ENCODE measurements around the gene RAB36. TPM values are rescaled to one million over a fixed set of nuclear protein-coding genes. Genes with fewer than 3 reads are reported as not detected.

RAB36 gene
- polyA plus RNA-seq, 3 donors = 0.37 to 0.78 (median 0.49) TPM

- H3K36me3 ChIP-seq (replicated peaks in 1 of 2; ENCODE audit: control insufficient read depth in 1 of 2, insufficient read depth in 2 of 2, low read length in 2 of 2) = no peaks in the 10 kb centered on the region
- intact Hi-C loops (cut with micrococcal nuclease) = no loop called here
- H3K4me1 Mint-ChIP-seq = no peaks in the 10 kb centered on the region
- H3K9ac ChIP-seq (ENCODE audit: insufficient read depth, low read length, poor library complexity, severe bottlenecking) = no peak overlapping the region
- H3K9me3 Mint-ChIP-seq = peaks cover 0 to 4% (median 2%) of the 10 kb centered on the region in 7 donors
- no peaks in the 10 kb centered on the region for H3K4me1 ChIP-seq (ENCODE audit: control insufficient read depth in 1 of 2, insufficient read depth in 2 of 2, low read length in 2 of 2)
- H3K4me3 Mint-ChIP-seq = no peak overlapping the region
- H3K4me3 ChIP-seq (replicated peaks in 1 of 3; ENCODE audit: low read depth in 2 of 3, low read length in 3 of 3) = no peak overlapping the region
- H4K20me1 ChIP-seq (ENCODE audit: insufficient read depth, low read length) = no peaks in the 10 kb centered on the region
- 88% methylated on average over 8 of the region's 9 CpGs for WGBS (ENCODE audit: insufficient coverage)
- no peaks in the 10 kb centered on the region for H3K9me3 ChIP-seq (replicated peaks in 1 of 2; ENCODE audit: control insufficient read depth in 1 of 2, insufficient read depth in 1 of 2, low read length in 2 of 2)
- H3K36me3 Mint-ChIP-seq = no peaks in the 10 kb centered on the region
- TF ChIP-seq CTCF (IDR thresholded peaks at IDR 0.05) = no peak
- no peaks in the 10 kb centered on the region for H3K79me2 ChIP-seq (ENCODE audit: insufficient read depth, low read length)
- peaks cover 2 to 5% (median 2%) of the 10 kb centered on the region in 3 donors for H3K27me3 Mint-ChIP-seq (ENCODE audit: low read depth in 3 of 3)
- no peak overlapping the region for H2AFZ ChIP-seq (ENCODE audit: insufficient read depth, low read depth, low read length, poor library complexity, severe bottlenecking)
- no peaks in the 10 kb centered on the region for H3K27me3 ChIP-seq (ENCODE audit: control insufficient read depth in 2 of 2, insufficient read depth in 2 of 2, low read length in 2 of 2)
- H3K27ac Mint-ChIP-seq = no peak overlapping the region
- no peak for DNase-seq
- no peak overlapping the region for H3K4me2 ChIP-seq (replicated peaks; ENCODE audit: extremely low read depth, low read length, poor library complexity, severe bottlenecking)
- no peak overlapping the region for H3K27ac ChIP-seq (ENCODE audit: low read depth in 1 of 2, low read length in 2 of 2)
These were observed 23.2 kb downstream of the RAB36 start for GRCh38 chr22:23168391-23169042.

- Histone ChIP-seq H3K27me3 (ENCODE audit: control insufficient read depth in 2 of 2, insufficient read depth in 2 of 2, low read length in 2 of 2) (no peaks in the 10 kb centered on the region), H3K79me2 (ENCODE audit: insufficient read depth, low read length) (no peaks in the 10 kb centered on the region), H3K4me1 (ENCODE audit: control insufficient read depth in 1 of 2, insufficient read depth in 2 of 2, low read length in 2 of 2) (no peaks in the 10 kb centered on the region), H3K4me2 (replicated peaks; ENCODE audit: extremely low read depth, low read length, poor library complexity, severe bottlenecking) (no peak overlapping the region), H3K4me3 (replicated peaks in 1 of 3; ENCODE audit: low read depth in 2 of 3, low read length in 3 of 3) (no peak overlapping the region), H3K9me3 (replicated peaks in 1 of 2; ENCODE audit: control insufficient read depth in 1 of 2, insufficient read depth in 1 of 2, low read length in 2 of 2) (no peaks in the 10 kb centered on the region), H3K36me3 (replicated peaks in 1 of 2; ENCODE audit: control insufficient read depth in 1 of 2, insufficient read depth in 2 of 2, low read length in 2 of 2) (no peaks in the 10 kb centered on the region), H2AFZ (ENCODE audit: insufficient read depth, low read depth, low read length, poor library complexity, severe bottlenecking) (no peak overlapping the region), H4K20me1 (ENCODE audit: insufficient read depth, low read length) (no peaks in the 10 kb centered on the region), H3K27ac (ENCODE audit: low read depth in 1 of 2, low read length in 2 of 2) (no peak overlapping the region), H3K9ac (ENCODE audit: insufficient read depth, low read length, poor library complexity, severe bottlenecking) (no peak overlapping the region)
- intact Hi-C loops (cut with micrococcal nuclease) = no loop called here
- no peak for DNase-seq
- peaks cover 0 to 4% (median 2%) of the 10 kb centered on the region in 7 donors for H3K9me3 Mint-ChIP-seq
- H3K4me3 Mint-ChIP-seq = no peak overlapping the region
- H3K27ac Mint-ChIP-seq = peak overlapping the region in 1 of 7 donors; percentile 32
- TF ChIP-seq CTCF (IDR thresholded peaks at IDR 0.05) = no peak
- peaks cover 1% of the 10 kb centered on the region for H3K4me1 Mint-ChIP-seq
- peaks cover 2 to 5% (median 2%) of the 10 kb centered on the region in 3 donors for H3K27me3 Mint-ChIP-seq (ENCODE audit: low read depth in 3 of 3)
- 90% methylated on average over 2 of the region's 4 CpGs for WGBS (ENCODE audit: insufficient coverage)
- no peaks in the 10 kb centered on the region for H3K36me3 Mint-ChIP-seq
These were observed 23.7 kb downstream of the RAB36 start for GRCh38 chr22:23169043-23169406.
